HG02571 (cell line): ENCODE results near the gene CLEC18C.
"Not testable (repeated sequence)": the region's sequence is repeated elsewhere in the genome, so short reads cannot be mapped to it uniquely, and the experiment has no call there.

Experiments used
- ATAC-seq: cut with Tn5 transposase; IDR thresholded peaks from one replicate; pipeline ENCODE4 v1.9.1; 2021; ENCODE audit warnings: mild to moderate bottlenecking, moderate library complexity; ENCODE audit not compliant: unreplicated experiment

The CLEC18C gene

GRCh38 chr16:70158261-70158939, 15.2 kb upstream of the CLEC18C start:
- no peak for ATAC-seq

GRCh38 chr16:70159355-70160348, 13.9 kb upstream of the CLEC18C start:
- no peak for ATAC-seq

- no peak for ATAC-seq
Observed at GRCh38 chr16:70160388-70160787, 13.2 kb upstream of the CLEC18C start.

GRCh38 chr16:70160821-70161220, 12.8 kb upstream of the CLEC18C start:
- ATAC-seq = no peak

GRCh38 chr16:70161350-70161749, 12.2 kb upstream of the CLEC18C start:
- ATAC-seq = no peak

- ATAC-seq = no peak
Observed at GRCh38 chr16:70162041-70162451, 11.5 kb upstream of the CLEC18C start.

GRCh38 chr16:70163596-70163995, 10.0 kb upstream of the CLEC18C start:
- ATAC-seq = no peak

GRCh38 chr16:70166688-70167087, 6.9 kb upstream of the CLEC18C start:
- ATAC-seq = not testable (repeated sequence)

- not testable (repeated sequence) for ATAC-seq
Observed at GRCh38 chr16:70173916-70174315, 329 bp downstream of the CLEC18C start.

- not testable (repeated sequence) for ATAC-seq
Observed at GRCh38 chr16:70174387-70174932, 873 bp downstream of the CLEC18C start.

GRCh38 chr16:70187858-70188607, 14.4 kb downstream of the CLEC18C start:
- not testable (repeated sequence) for ATAC-seq

GRCh38 chr16:70188608-70188915, 15.0 kb downstream of the CLEC18C start:
- not testable (repeated sequence) for ATAC-seq

GRCh38 chr16:70190574-70190973, 17.0 kb downstream of the CLEC18C start:
- not testable (repeated sequence) for ATAC-seq

- not testable (repeated sequence) for ATAC-seq
Observed at GRCh38 chr16:70196683-70197300, 23.2 kb downstream of the CLEC18C start.

GRCh38 chr16:70197611-70198010, 24.0 kb downstream of the CLEC18C start:
- not testable (repeated sequence) for ATAC-seq

- ATAC-seq = not testable (repeated sequence)
Observed at GRCh38 chr16:70198230-70198629, 24.6 kb downstream of the CLEC18C start.

GRCh38 chr16:70198666-70199065, 25.1 kb downstream of the CLEC18C start:
- ATAC-seq = not testable (repeated sequence)

- not testable (repeated sequence) for ATAC-seq
Observed at GRCh38 chr16:70199170-70199569, 25.6 kb downstream of the CLEC18C start.

- ATAC-seq = not testable (repeated sequence)
Observed at GRCh38 chr16:70200063-70200462, 26.5 kb downstream of the CLEC18C start.

- not testable (repeated sequence) for ATAC-seq
Observed at GRCh38 chr16:70203508-70203907, 29.9 kb downstream of the CLEC18C start.
